Measurements from ENCODE around the gene GALR2. TPM values are rescaled to one million over a fixed set of nuclear protein-coding genes. Genes with fewer than 3 reads are reported as not detected.

The GALR2 gene
- total RNA-seq, 1 donor from 2014 or later: 0.36 TPM

DNA sequence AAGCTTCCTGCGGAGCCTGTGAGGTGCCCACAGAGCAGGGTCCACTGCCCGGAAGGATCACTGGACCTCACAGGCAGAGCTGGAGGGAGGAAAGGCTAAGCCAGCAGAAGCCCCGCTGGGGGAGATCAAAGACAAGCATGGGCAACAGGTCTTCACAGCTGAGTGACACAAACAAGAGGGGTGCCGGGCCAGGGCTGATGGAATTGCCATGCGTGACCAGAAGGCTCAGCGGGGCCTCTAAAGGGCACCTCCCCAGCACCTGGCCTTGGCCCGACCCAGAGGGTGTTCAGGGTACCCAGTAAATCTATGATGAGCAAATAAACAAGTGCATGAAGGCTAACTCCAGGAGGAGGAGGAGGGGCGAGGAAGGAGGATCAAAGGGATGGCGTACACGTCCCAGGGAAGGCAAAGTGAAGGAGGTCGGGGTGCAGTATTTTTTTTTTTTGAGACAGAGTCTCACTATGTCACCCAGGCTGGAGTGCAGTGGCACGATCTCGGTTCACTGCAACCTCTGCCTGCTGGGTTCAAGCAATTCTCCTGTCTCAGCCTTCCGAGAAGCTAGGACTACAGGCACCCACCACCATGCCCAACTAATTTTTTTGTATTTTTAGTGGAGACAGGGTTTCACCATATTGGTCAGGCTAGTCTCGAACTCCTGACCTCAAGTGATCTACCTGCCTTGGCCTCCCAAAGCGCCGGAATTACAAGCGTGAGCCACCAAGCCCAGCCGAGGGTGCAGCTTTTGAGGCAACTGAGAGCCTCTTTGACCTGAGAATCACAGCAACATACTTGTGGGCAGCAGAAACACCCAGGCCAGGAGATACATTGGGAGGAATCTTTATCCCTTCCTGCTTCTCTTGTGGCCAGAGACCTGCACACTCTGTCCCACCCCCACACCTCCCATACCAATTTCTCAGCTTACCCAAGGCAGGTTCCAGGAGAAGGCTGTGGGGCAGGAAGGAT lies 45.1 kb downstream of the GALR2 start:
- no peaks in the 10 kb centered on the region for H3K4me1 Mint-ChIP-seq (ENCODE audit: low read depth, unreplicated experiment)
- Histone ChIP-seq H3K9me3 (ENCODE audit: insufficient read depth, low read depth, low read length) (no peaks in the 10 kb centered on the region), H3K4me1 (ENCODE audit: insufficient read depth, low read length) (peaks cover 4% of the 10 kb centered on the region), H3K4me3 (ENCODE audit: insufficient read depth, low read depth, low read length) (no peak overlapping the region), H3K4me2 (ENCODE audit: low read length) (no peak overlapping the region), H3K79me2 (ENCODE audit: insufficient read depth, low read length) (no peaks in the 10 kb centered on the region), H3K27me3 (ENCODE audit: insufficient read depth, low read length) (no peaks in the 10 kb centered on the region), H4K20me1 (ENCODE audit: insufficient read depth, low read length) (no peaks in the 10 kb centered on the region), H3K36me3 (ENCODE audit: insufficient read depth, low read length) (no peaks in the 10 kb centered on the region), H3K27ac (ENCODE audit: low read depth, low read length) (no peak overlapping the region), H2AFZ (ENCODE audit: low read depth, low read length) (no peak overlapping the region), H3K9ac (ENCODE audit: low read length) (no peak overlapping the region)
- H3K27me3 Mint-ChIP-seq (ENCODE audit: low read depth, unreplicated experiment): peaks cover 25% of the 10 kb centered on the region
- no peak overlapping the region for H3K4me3 Mint-ChIP-seq (ENCODE audit: unreplicated experiment)
- H3K27ac Mint-ChIP-seq (ENCODE audit: unreplicated experiment): no peak overlapping the region
- H3K36me3 Mint-ChIP-seq (ENCODE audit: low read depth, unreplicated experiment): no peaks in the 10 kb centered on the region
- DNase-seq (ENCODE audit: low read depth): no peak
- H3K9me3 Mint-ChIP-seq (ENCODE audit: unreplicated experiment): no peaks in the 10 kb centered on the region
- no peak for TF ChIP-seq EZH2 (IDR thresholded peaks at IDR 0.05; ENCODE audit: insufficient read depth, low read length)
- TF ChIP-seq, protein P1, sequence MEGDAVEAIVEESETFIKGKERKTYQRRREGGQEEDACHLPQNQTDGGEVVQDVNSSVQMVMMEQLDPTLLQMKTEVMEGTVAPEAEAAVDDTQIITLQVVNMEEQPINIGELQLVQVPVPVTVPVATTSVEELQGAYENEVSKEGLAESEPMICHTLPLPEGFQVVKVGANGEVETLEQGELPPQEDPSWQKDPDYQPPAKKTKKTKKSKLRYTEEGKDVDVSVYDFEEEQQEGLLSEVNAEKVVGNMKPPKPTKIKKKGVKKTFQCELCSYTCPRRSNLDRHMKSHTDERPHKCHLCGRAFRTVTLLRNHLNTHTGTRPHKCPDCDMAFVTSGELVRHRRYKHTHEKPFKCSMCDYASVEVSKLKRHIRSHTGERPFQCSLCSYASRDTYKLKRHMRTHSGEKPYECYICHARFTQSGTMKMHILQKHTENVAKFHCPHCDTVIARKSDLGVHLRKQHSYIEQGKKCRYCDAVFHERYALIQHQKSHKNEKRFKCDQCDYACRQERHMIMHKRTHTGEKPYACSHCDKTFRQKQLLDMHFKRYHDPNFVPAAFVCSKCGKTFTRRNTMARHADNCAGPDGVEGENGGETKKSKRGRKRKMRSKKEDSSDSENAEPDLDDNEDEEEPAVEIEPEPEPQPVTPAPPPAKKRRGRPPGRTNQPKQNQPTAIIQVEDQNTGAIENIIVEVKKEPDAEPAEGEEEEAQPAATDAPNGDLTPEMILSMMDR (IDR thresholded peaks at IDR 0.05; ENCODE audit: insufficient read depth, low read depth, low read length): no peak
- no peak for FAIRE-seq

DNA sequence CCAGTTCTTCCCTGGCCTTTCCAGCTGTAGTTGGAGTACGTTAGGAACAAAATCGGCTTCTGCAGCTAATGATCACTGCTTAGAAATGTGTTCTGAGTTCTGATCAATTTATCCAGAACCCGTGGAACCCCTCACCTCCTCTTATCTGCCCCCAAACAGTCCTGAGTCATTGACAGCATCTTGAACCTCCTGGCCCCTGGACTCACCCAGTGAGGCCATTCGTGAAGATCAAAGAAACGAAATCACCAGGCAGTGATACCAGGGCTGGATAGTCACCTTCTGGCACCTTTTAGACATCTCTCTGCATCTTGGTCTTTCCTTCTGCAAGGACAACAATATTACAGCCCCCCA lies 46.1 kb downstream of the GALR2 start:
- Histone ChIP-seq H3K4me2 (ENCODE audit: low read length) (no peak overlapping the region), H3K9me3 (ENCODE audit: insufficient read depth, low read depth, low read length) (no peaks in the 10 kb centered on the region), H3K36me3 (ENCODE audit: insufficient read depth, low read length) (no peaks in the 10 kb centered on the region), H3K4me3 (ENCODE audit: insufficient read depth, low read depth, low read length) (no peak overlapping the region), H4K20me1 (ENCODE audit: insufficient read depth, low read length) (no peaks in the 10 kb centered on the region), H2AFZ (ENCODE audit: low read depth, low read length) (no peak overlapping the region), H3K27me3 (ENCODE audit: insufficient read depth, low read length) (no peaks in the 10 kb centered on the region), H3K4me1 (ENCODE audit: insufficient read depth, low read length) (peaks cover 4% of the 10 kb centered on the region), H3K27ac (ENCODE audit: low read depth, low read length) (no peak overlapping the region), H3K9ac (ENCODE audit: low read length) (no peak overlapping the region), H3K79me2 (ENCODE audit: insufficient read depth, low read length) (no peaks in the 10 kb centered on the region)
- H3K4me3 Mint-ChIP-seq (ENCODE audit: unreplicated experiment): no peak overlapping the region
- FAIRE-seq (no peak), DNase-seq (ENCODE audit: low read depth) (no peak)
- H3K4me1 Mint-ChIP-seq (ENCODE audit: low read depth, unreplicated experiment): no peaks in the 10 kb centered on the region
- no peaks in the 10 kb centered on the region for H3K36me3 Mint-ChIP-seq (ENCODE audit: low read depth, unreplicated experiment)
- H3K27ac Mint-ChIP-seq (ENCODE audit: unreplicated experiment): no peak overlapping the region
- H3K27me3 Mint-ChIP-seq (ENCODE audit: low read depth, unreplicated experiment): peaks cover 30% of the 10 kb centered on the region
- H3K9me3 Mint-ChIP-seq (ENCODE audit: unreplicated experiment): no peaks in the 10 kb centered on the region
- no peak for TF ChIP-seq EZH2 (IDR thresholded peaks at IDR 0.05; ENCODE audit: insufficient read depth, low read length)
- TF ChIP-seq, protein P1 (IDR thresholded peaks at IDR 0.05; ENCODE audit: insufficient read depth, low read depth, low read length): no peak

DNA sequence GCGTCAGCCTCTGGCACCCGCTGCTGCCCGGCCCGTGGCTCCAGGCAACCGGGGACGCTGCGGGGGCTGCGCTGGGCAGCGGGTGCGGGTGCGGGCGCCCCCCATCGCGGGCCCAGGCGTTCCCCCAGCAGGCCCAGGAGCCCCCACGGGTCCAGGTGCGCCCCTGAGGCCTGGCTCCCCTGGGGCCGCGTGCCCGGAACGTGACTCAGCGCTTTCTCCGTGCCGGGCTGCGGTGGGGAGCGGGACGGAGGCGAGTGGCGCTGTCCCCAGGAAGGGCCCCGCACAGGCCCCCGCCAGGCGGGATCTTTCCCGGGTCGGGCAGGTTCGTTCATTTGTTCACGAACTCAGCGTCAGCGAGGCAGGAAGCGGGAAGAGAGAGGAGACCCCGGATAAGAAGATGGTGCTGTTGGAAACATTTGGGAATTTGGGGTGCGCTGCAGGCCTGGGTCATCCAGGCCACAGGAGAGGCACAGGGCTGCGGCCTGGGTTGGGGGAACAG lies 47.4 kb downstream of the GALR2 start:
- Histone ChIP-seq H3K4me1 (ENCODE audit: insufficient read depth, low read length) (peaks cover 4% of the 10 kb centered on the region), H3K27me3 (ENCODE audit: insufficient read depth, low read length) (no peaks in the 10 kb centered on the region), H3K27ac (ENCODE audit: low read depth, low read length) (no peak overlapping the region), H3K79me2 (ENCODE audit: insufficient read depth, low read length) (no peaks in the 10 kb centered on the region), H3K9me3 (ENCODE audit: insufficient read depth, low read depth, low read length) (no peaks in the 10 kb centered on the region), H3K36me3 (ENCODE audit: insufficient read depth, low read length) (no peaks in the 10 kb centered on the region), H4K20me1 (ENCODE audit: insufficient read depth, low read length) (no peaks in the 10 kb centered on the region), H3K9ac (ENCODE audit: low read length) (peak overlapping the region; percentile 61), H2AFZ (ENCODE audit: low read depth, low read length) (peak overlapping the region; percentile 55), H3K4me3 (ENCODE audit: insufficient read depth, low read depth, low read length) (no peak overlapping the region), H3K4me2 (ENCODE audit: low read length) (peak overlapping the region; percentile 81)
- H3K36me3 Mint-ChIP-seq (ENCODE audit: low read depth, unreplicated experiment): no peaks in the 10 kb centered on the region
- no peak for FAIRE-seq
- no peaks in the 10 kb centered on the region for H3K4me1 Mint-ChIP-seq (ENCODE audit: low read depth, unreplicated experiment)
- peaks cover 37% of the 10 kb centered on the region for H3K27me3 Mint-ChIP-seq (ENCODE audit: low read depth, unreplicated experiment)
- H3K9me3 Mint-ChIP-seq (ENCODE audit: unreplicated experiment): no peaks in the 10 kb centered on the region
- TF ChIP-seq EZH2 (IDR thresholded peaks at IDR 0.05; ENCODE audit: insufficient read depth, low read length): no peak
- TF ChIP-seq, protein P1 (IDR thresholded peaks at IDR 0.05; ENCODE audit: insufficient read depth, low read depth, low read length): no peak
- no peak overlapping the region for H3K4me3 Mint-ChIP-seq (ENCODE audit: unreplicated experiment)
- DNase-seq (ENCODE audit: low read depth): no peak
- no peak overlapping the region for H3K27ac Mint-ChIP-seq (ENCODE audit: unreplicated experiment)
